Measurements from ENCODE around the gene TUB.

DNA sequence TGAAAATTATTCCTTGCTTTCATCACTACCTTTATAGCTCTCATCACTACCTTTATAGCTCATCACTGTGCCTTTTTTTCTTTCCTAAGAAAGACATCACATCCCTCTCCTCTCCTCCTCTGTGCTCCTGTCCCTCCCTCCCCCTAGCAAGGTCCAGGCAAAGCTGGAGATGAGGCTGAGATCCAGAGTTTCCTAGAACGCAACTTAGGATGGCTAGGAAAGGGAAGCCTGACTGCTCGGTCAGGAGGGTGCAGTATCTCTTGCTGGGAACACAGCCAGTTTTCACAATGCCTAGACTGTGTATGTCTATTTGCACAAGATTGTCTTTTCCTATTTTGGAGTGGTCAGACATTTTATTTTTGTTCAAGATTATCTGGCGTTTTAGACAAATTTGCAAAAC lies 24.7 kb downstream of the TUB start:
- no peak for TF ChIP-seq POLR2AphosphoS5 (IDR thresholded peaks at IDR 0.05)
- TF ChIP-seq, protein P1, sequence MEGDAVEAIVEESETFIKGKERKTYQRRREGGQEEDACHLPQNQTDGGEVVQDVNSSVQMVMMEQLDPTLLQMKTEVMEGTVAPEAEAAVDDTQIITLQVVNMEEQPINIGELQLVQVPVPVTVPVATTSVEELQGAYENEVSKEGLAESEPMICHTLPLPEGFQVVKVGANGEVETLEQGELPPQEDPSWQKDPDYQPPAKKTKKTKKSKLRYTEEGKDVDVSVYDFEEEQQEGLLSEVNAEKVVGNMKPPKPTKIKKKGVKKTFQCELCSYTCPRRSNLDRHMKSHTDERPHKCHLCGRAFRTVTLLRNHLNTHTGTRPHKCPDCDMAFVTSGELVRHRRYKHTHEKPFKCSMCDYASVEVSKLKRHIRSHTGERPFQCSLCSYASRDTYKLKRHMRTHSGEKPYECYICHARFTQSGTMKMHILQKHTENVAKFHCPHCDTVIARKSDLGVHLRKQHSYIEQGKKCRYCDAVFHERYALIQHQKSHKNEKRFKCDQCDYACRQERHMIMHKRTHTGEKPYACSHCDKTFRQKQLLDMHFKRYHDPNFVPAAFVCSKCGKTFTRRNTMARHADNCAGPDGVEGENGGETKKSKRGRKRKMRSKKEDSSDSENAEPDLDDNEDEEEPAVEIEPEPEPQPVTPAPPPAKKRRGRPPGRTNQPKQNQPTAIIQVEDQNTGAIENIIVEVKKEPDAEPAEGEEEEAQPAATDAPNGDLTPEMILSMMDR (IDR thresholded peaks at IDR 0.05) = no peak
- TF ChIP-seq POLR2A (IDR thresholded peaks at IDR 0.05) = no peak
- no peak for TF ChIP-seq EP300 (IDR thresholded peaks at IDR 0.05)

All from suprapubic skin (tissue), 4 donors.